GM19351 (cell line): Measurements from ENCODE around the gene CAPS.

Experiments
- ATAC-seq: cut with Tn5 transposase; IDR thresholded peaks from one replicate; pipeline ENCODE4 v1.9.1; 2021; ENCODE audit warnings: mild to moderate bottlenecking, moderate library complexity; ENCODE audit not compliant: unreplicated experiment

The CAPS gene

DNA sequence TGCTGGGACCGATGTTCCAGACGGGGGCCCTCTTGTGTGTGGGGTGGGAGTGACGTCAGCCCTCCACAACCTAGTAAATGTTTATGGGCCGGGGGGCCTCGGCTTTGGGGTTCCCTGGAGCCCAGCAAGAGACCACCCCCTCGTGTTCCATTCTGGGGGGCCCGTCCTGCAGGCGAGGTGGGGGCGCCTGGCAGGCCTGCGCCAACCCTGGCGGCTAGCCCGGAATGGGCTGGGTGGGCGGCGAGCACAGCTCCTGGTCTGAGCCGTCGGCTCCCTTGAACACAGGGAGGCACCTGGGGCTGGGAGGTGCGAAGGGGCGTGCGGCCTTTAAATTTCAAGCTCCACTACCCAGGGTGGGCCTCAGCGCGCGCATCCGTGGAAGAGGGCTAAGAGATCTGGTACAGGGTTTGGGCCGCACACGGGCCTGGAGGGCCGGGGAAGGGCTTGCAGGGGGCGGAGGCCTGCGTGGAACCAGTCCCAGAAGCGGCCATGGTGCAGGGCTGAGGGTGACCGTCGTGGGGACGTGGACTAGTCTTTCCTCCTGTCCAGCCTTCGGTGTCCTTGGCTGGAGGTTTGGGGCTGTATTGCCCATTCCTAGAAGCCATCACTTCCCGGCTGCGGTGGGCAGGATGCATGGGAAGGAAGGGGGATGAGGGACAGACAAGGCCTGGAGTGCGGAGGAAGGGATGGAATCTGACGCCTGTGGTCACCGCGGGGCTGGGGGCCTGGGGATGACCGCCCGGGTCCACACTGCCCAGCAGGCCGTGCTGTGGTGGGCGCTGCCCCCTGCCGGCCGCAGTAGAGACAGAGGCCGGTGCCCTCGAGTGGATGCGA lies 21.9 kb upstream of the CAPS start:
- no peak for ATAC-seq

GRCh38 chr19:5892772-5893275 lies 21.2 kb upstream of the CAPS start:
- ATAC-seq: no peak

DNA sequence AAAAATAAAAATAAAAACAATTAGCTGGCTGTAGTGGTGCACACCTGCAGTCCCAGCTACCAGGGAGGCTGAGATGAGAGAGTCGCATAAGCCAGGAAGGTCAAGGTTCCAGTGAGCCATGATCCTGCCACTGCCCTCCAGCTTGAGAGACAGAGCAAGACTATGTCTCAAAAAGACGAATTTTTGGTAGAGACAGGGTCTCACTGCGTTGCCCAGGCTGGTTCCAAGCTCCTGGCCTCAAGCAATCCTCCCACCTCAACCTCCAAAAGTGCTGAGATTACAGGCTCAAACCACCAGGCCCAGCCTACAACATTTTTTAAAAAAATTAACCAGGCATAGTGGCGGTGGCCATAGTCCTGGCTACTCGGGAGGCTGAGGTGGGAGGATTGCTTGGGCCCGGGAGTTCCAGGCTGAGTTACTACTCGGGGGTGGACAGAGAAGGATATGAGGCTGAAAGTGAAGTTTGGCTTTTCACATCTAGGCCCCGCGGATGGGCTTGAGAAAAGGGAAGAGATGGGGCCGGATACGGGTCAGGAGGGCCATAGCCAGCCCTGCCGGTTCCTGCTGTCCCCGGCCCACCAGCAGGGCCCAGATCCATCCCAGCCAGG lies 20.7 kb upstream of the CAPS start:
- no peak for ATAC-seq

GRCh38 chr19:5893907-5894703 lies 19.9 kb upstream of the CAPS start:
- ATAC-seq: no peak

GRCh38 chr19:5894704-5895349 lies 19.2 kb upstream of the CAPS start:
- ATAC-seq: no peak

GRCh38 chr19:5895409-5895808 lies 18.6 kb upstream of the CAPS start:
- ATAC-seq: no peak

GRCh38 chr19:5895890-5896289 lies 18.2 kb upstream of the CAPS start:
- ATAC-seq: no peak

- ATAC-seq: no peak
These were observed 17.5 kb upstream of the CAPS start for GRCh38 chr19:5896365-5897076.

GRCh38 chr19:5897189-5897969 lies 16.7 kb upstream of the CAPS start:
- no peak for ATAC-seq

DNA sequence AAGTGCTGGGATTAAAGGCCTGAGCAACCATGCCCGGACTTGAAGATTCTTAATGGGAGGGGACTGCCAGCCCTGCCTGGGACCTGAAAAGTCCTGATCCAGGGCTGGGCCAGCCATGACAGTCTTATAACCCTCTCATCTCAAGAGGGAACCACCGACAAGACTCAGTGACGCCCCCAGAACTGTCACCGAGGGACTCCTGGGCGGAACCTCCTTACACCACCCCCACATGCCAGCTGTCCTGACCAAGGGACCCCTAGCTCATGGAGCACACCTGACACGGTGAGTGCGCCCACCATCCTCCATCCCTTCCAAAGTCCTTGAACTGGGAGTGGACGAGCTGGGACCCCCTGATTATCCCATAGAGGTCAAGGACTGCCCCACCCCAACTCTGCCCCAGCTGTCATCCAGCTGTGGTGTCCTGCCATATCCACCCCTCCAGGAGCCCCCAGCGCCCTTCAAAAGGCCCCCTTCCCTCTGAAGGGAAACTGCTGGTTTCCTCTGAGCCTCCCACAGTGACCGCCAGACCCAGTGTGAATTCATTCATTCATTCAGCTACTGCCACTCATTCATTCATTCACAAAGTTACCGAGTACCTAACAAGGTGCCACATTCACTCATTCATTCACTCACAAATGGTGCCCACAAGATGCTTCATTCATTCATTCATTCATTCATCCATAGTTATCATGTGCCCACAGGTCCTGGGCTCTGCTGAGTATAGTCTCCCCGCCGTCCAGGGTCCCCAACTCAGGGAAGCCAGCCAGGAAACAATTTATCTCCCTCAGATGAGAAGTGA lies 14.1 kb upstream of the CAPS start:
- no peak for ATAC-seq

DNA sequence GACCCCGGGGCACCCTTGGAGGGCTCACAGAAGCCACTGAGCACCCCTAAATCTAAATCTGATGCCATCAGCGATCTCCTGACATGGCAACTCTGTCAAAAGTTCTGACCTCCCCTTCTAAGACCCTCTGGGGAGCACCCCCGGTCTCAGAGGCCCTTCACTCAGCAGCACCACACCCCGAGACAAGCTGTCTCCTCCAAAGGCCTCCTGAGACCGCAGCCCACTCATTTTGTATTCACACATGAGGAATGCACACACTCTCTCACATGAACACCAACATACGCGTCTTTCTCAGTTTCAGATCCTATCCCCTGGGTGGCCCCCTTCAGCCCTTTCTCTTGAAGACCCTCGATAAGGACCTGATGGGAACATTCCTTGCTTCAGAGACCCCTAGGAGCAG lies 13.1 kb upstream of the CAPS start:
- ATAC-seq: no peak

DNA sequence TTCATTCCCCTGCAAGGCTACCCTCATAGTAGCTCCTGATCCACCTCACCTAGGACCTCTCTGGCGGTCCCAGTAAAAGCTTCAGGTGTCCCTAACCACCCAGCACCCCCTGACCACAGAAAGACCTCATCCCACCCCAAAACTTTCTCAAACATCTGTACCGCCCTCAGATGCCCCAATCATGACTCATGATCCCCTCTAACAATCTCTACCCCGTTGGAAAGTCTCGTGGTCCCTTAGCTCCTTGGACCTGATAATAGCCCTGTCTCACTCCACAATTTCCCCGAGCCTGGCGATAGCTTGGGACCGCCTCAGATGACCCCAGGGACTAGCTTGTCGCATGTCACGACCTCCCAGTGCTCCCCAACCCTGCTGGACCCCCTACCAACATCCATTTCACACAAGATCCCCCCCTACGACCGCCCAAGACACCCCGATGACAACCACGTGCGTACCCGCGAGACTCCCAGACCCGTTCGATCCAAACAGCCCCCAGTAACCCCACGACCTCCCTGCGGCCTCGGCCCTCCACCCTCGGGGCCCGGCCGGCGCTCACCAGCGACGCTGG lies 10.9 kb upstream of the CAPS start:
- no peak for ATAC-seq

DNA sequence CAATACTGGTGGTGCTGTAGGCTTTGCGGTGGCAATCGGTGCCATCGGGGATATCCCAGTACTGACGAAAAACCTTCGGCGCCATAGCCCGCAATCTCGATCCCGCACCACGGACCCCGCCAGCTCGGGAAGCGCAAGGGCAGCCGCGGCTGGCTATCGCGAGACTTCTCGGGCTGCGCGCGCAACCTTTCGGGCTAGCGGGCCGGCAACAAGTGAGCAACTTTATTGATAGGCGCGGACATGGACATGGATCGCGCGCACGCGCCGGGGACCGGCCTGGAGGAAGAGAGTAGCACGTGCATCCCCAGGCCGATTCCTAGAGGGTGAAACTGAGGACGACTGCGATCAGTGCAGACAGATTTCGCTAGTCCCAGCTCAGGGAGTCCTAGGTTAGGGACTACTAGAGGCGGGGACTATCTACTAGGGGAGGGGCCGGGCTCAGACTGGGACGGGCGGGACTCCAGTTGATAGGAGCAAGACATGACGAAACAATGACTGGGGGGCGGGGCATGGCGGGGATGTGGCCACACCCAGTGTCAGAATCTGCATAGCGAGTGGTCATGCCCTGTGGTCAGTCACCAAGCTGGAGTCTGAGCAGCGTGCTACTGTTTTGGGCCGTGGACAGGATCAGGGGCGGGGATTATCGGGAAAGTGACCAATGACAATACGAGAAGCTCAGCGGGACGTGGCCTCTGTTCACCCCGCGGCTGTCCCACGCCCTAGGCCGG lies 10.3 kb upstream of the CAPS start, which contains the start of gene NDUFA11:
Gene NDUFA11 (minus strand): TSS at position 167 of the 728 bp plus-strand sequence. CDS start 82 bp downstream, at position 85.
- peak; percentile 12 for ATAC-seq

- ATAC-seq: peak; percentile 74
These were observed 9.5 kb upstream of the CAPS start, which contains the start of gene VMAC for GRCh38 chr19:5904352-5905113. Gene VMAC, plus strand, starts transcription at chr19:5904872. Its CDS starts 19 bp downstream, at chr19:5904891.

- no peak for ATAC-seq
These were observed 8.8 kb upstream of the CAPS start for GRCh38 chr19:5905114-5905778.

DNA sequence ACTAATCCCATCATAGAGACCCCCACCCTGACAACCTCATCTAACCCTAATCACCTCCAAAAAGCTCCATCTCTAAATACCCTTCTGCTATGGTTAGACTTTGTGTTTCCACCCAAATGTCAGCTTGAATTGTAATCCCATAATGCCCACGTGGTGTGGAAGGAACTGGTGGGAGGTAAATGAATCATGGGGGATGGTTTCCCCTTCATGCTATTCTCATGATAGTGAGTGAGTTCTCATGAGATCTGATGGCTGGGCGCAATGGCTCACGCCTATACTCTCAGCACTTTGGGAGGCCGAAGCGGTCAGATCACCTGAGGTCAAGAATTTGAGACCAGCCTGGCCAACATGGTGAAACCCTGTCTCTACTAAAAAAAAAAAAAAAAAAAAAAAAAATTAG lies 6.8 kb upstream of the CAPS start:
- no peak for ATAC-seq
